WTC11 (cell line): ENCODE data around the gene CCDC3.

Source experiments
- CTCF ChIP-seq: fragments of 200-600 bp; IDR thresholded peaks from 2 replicates; pipeline ENCODE4 v1.8.0; 2022; ENCODE audit warnings: antibody characterized with exemption
- ZNF423 ChIP-seq: fragments of 250-450 bp; sonication (Bioruptor Pico); IDR thresholded peaks from 2 replicates; pipeline ENCODE4 v2.1.2; 2022; ENCODE audit warnings: mild to moderate bottlenecking, moderate library complexity

DNA sequence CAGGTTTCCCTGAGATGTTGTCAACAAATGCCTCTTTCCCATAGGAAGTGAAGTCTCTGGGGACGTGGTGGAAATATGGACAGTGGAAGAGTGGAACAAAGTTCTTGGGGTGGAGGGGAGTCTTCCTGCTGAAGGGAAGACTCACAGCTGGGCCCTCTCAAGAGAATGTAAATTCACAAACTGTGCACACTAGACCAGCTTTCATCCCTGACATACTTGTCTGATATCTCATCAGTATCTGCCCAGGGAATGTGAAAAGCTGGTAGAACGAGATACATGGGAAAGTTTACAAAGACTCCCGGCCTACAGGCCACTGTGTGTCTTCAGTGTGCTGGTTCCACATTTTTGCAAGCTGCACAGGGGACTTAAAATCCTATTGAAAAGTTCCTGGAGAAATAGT is 16.7 kb upstream of the CCDC3 start:
- TF ChIP-seq CTCF: no peak
- TF ChIP-seq ZNF423 (CRISPR knock-in tag): no peak
